ENCODE data around the gene TBC1D9. TPM values are rescaled to one million over a fixed set of nuclear protein-coding genes. Genes with fewer than 3 reads are reported as not detected.
A peak's percentile ranks its signal among the peaks of the same experiment; 100 is the strongest.

The TBC1D9 gene
- total and polyA plus RNA-seq, 2 of the 13 experiments (the other 11 are each of a cell fraction or from before 2014, with no cell fraction given) = 11.9 to 12.2 TPM

DNA sequence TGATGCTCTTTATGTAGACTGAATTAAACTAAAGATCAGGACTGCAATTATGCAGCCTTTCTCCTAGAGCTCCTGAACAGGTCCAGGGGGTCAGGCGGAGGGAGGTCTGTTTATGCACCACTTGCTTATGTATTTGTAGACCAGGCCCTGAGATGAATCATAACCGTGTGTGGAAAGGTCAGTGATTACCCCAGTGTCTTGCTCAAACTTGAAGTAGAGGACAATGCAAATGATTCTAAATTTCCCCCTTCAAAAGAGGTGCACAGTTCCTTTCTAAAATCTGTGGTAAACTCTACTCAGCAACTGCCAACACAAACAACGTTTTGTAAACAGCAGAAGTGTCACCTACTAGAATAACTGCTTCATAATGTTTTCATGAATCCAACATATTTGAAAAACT, 13.0 kb upstream of the TBC1D9 start:
- intact Hi-C loops (cut with micrococcal nuclease; ENCODE audit: unreplicated experiment) = no loop called here
- Histone ChIP-seq H3K36me3 (replicated peaks in 1 of 2; ENCODE audit: control insufficient read depth in 1 of 2, insufficient read depth in 2 of 2, low read length in 2 of 2) (no peaks in the 10 kb centered on the region), H4K20me1 (ENCODE audit: insufficient read depth, low read length) (no peaks in the 10 kb centered on the region), H3K4me3 (replicated peaks in 1 of 3; ENCODE audit: insufficient read depth in 1 of 3, low read depth in 2 of 3, low read length in 3 of 3) (no peak overlapping the region), H3K9me3 (ENCODE audit: low read length) (no peaks in the 10 kb centered on the region), H3K27ac (ENCODE audit: extremely low read length, insufficient read depth, low read length) (no peak overlapping the region), H3K9ac (ENCODE audit: insufficient read depth, low read depth, low read length) (no peak overlapping the region), H3K79me2 (ENCODE audit: insufficient read depth, low read length) (no peaks in the 10 kb centered on the region), H3K4me2 (ENCODE audit: low read depth, low read length) (no peak overlapping the region), H2AFZ (ENCODE audit: low read length) (no peak overlapping the region), H3K4me1 (ENCODE audit: insufficient read depth, low read length) (peaks cover 5% of the 10 kb centered on the region), H3K27me3 (ENCODE audit: control insufficient read depth in 1 of 2, insufficient read depth in 2 of 2, low read length in 2 of 2) (no peaks in the 10 kb centered on the region)
- CTCF ChIA-PET (ENCODE audit: low intra/inter-chr PET ratio, low total read pairs) = no interaction called here
- TF ChIP-seq MTA1 (CRISPR knock-in tag; IDR thresholded peaks at IDR 0.05; ENCODE audit: borderline replicate concordance) (no peak), SRF (IDR thresholded peaks at IDR 0.05; ENCODE audit: low read depth, low read length) (no peak), KLF11 (CRISPR knock-in tag; IDR thresholded peaks at IDR 0.05) (no peak)
- FAIRE-seq (no peak), DNase-seq (ENCODE audit: low spot score) (no peak), ATAC-seq (peak; percentile 63; the same call in 1 of the 3 replicates)
- BruUV-seq (replicated peaks) = no TSS peak
- in situ Hi-C loops (cut with HindIII; ENCODE audit: extremely low pct_ligation_motif_present, low pct_unique_long_range_greater_than_20kb) = no loop called here
- WGBS (ENCODE audit: low lambda C conversion rate) = 3% methylated on average over 3 of the region's 3 CpGs
- POLR2A ChIA-PET = no interaction called here

DNA sequence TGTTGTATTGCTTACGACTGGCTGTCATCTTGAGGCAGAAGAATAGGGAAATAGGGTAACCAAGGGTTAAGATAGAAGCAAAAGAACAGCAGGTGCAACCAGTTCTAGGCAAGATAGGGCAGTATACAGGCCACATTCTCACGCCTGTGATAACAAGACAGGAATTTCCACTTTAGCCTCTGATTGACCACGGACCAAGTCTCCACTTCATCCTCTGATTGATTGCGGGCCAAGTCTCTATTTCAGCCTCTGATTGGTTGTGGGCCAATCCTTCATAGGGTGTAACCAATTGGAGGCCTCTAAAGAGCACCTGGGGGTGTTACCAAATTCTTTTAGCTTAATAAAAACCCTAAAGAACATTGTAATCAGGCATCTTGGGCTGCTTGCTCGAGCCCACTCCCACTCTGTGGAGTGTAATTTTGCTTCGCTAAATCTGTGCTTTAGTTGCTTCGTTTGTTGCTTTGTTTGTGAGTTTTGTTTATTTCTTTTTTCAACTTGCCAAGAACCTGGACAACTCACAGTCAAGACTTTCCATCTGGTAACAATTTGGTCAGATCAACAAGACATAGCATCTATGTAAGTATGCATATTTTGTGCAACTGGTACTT, 8.7 kb upstream of the TBC1D9 start:
- Histone ChIP-seq H3K36me3 (replicated peaks in 1 of 2; ENCODE audit: control insufficient read depth in 1 of 2, insufficient read depth in 2 of 2, low read length in 2 of 2) (no peaks in the 10 kb centered on the region), H3K27me3 (ENCODE audit: control insufficient read depth in 1 of 2, insufficient read depth in 2 of 2, low read length in 2 of 2) (no peaks in the 10 kb centered on the region), H3K79me2 (ENCODE audit: insufficient read depth, low read length) (no peaks in the 10 kb centered on the region), H3K27ac (ENCODE audit: extremely low read length, insufficient read depth, low read length) (no peak overlapping the region), H4K20me1 (ENCODE audit: insufficient read depth, low read length) (no peaks in the 10 kb centered on the region), H3K9ac (ENCODE audit: insufficient read depth, low read depth, low read length) (no peak overlapping the region), H2AFZ (ENCODE audit: low read length) (no peak overlapping the region), H3K9me3 (ENCODE audit: low read length) (no peaks in the 10 kb centered on the region), H3K4me3 (replicated peaks in 1 of 3; ENCODE audit: insufficient read depth in 1 of 3, low read depth in 2 of 3, low read length in 3 of 3) (no peak overlapping the region), H3K4me2 (ENCODE audit: low read depth, low read length) (no peak overlapping the region), H3K4me1 (ENCODE audit: insufficient read depth, low read length) (peaks cover 5% of the 10 kb centered on the region)
- peak; percentile 35; the same call in 1 of the 3 replicates for ATAC-seq
- POLR2A ChIA-PET = interaction anchor here (2.2 kb wide), 1 partner anchor 8 kb away, joined by 9 read pairs; the partner anchor contains the start of gene TBC1D9
- WGBS (ENCODE audit: low lambda C conversion rate) = 49% methylated on average over 7 of the region's 7 CpGs
- no TSS peak for BruUV-seq (replicated peaks)
- CTCF ChIA-PET (ENCODE audit: low intra/inter-chr PET ratio, low total read pairs) = no interaction called here
- TF ChIP-seq RFX5 (IDR thresholded peaks at IDR 0.05; ENCODE audit: low read depth, low read length) = no peak
- TF ChIP-seq NFYC (CRISPR knock-in tag; IDR thresholded peaks at IDR 0.05) = peak; percentile 53
- 0 out of 2 replicates have a peak, but pooled peaks have one; percentile 16 for TF ChIP-seq NFYB (CRISPR knock-in tag; IDR thresholded peaks at IDR 0.05)
- no peak for FAIRE-seq
- intact Hi-C loops (cut with micrococcal nuclease; ENCODE audit: unreplicated experiment) = no loop called here
- in situ Hi-C loops (cut with HindIII; ENCODE audit: extremely low pct_ligation_motif_present, low pct_unique_long_range_greater_than_20kb) = no loop called here
- no peak for DNase-seq (ENCODE audit: low spot score)

Measured in HepG2 (cell line).